Immature natural killer cell (primary cell): Measurements from ENCODE around the gene DNAJC12. TPM values are rescaled to one million over a fixed set of nuclear protein-coding genes. Genes with fewer than 3 reads are reported as not detected.

ENCODE experiments used
- DNase-seq, 3 donors: peaks; one replicate each; pipeline ENCODE4 v3.0.0; 2022; ENCODE audit warnings: mixed read lengths in 1 of 3
- H3K27ac Mint-ChIP-seq, 6 donors: one replicate each; pipeline ENCODE4 v1.8.0; 2020; ENCODE audit warnings: mixed read lengths in 6 of 6, mild to moderate bottlenecking in 5 of 6, inconsistent platforms in 4 of 6, moderate library complexity in 3 of 6
- H3K27me3 Mint-ChIP-seq, 3 donors: one replicate each; pipeline ENCODE4 v1.8.0; 2020 to 2021; ENCODE audit warnings: low read depth in 3 of 3, mild to moderate bottlenecking in 3 of 3, mixed read lengths in 3 of 3, moderate library complexity in 3 of 3, inconsistent platforms in 1 of 3
- H3K36me3 Mint-ChIP-seq, 3 donors: one replicate each; pipeline ENCODE4 v1.8.0; 2020; ENCODE audit warnings: mixed read lengths in 3 of 3, inconsistent platforms in 2 of 3, mild to moderate bottlenecking in 2 of 3
- H3K4me1 Mint-ChIP-seq, 2 donors: one replicate each; pipeline ENCODE4 v1.8.0; 2020; ENCODE audit warnings: inconsistent platforms in 2 of 2, mild to moderate bottlenecking in 2 of 2, mixed read lengths in 2 of 2, moderate library complexity in 1 of 2
- H3K4me3 Mint-ChIP-seq, 5 donors: one replicate each; pipeline ENCODE4 v1.8.0; 2020; ENCODE audit warnings: mild to moderate bottlenecking in 5 of 5, mixed read lengths in 5 of 5, inconsistent platforms in 3 of 5, moderate library complexity in 3 of 5
- H3K9me3 Mint-ChIP-seq, 6 donors: one replicate each; pipeline ENCODE4 v1.8.0; 2020; ENCODE audit warnings: mild to moderate bottlenecking in 6 of 6, mixed read lengths in 6 of 6, inconsistent platforms in 4 of 6, moderate library complexity in 3 of 6
- polyA plus RNA-seq, 3 donors: library from polyadenylated mRNA; unstranded; fragments of 300-500 nt; fragmentation: Illumina TruSeq; gene quantifications; one replicate each; pipeline ENCODE4 v1.2.3, GENCODE V29; 2021

Gene DNAJC12
- polyA plus RNA-seq, 3 donors from 2014 or later = 0.44 TPM; not detected in 2

- Mint-ChIP-seq H3K36me3 (no peaks in the 10 kb centered on the region), H3K27ac (no peak overlapping the region), H3K4me1 (no peaks in the 10 kb centered on the region), H3K27me3 (peaks cover 0 to 1% (median 1%) of the 10 kb centered on the region in 3 donors), H3K9me3 (no peaks in the 10 kb centered on the region), H3K4me3 (no peak overlapping the region)
- no peak for DNase-seq
Measured at GRCh38 chr10:67794909-67795460, 43.0 kb downstream of the DNAJC12 start.

- Mint-ChIP-seq H3K27me3 (peaks cover 0 to 3% (median 1%) of the 10 kb centered on the region in 3 donors), H3K36me3 (no peaks in the 10 kb centered on the region), H3K27ac (no peak overlapping the region), H3K4me3 (no peak overlapping the region), H3K9me3 (no peaks in the 10 kb centered on the region), H3K4me1 (no peaks in the 10 kb centered on the region)
- DNase-seq = no peak
Measured at GRCh38 chr10:67794256-67794655, 43.7 kb downstream of the DNAJC12 start.

- Mint-ChIP-seq H3K4me3 (no peak overlapping the region), H3K4me1 (peaks cover 0 to 2% of the 10 kb centered on the region in 2 donors), H3K9me3 (no peaks in the 10 kb centered on the region), H3K27me3 (peaks cover 1 to 3% (median 3%) of the 10 kb centered on the region in 3 donors), H3K27ac (no peak overlapping the region), H3K36me3 (no peaks in the 10 kb centered on the region)
- no peak for DNase-seq
Measured at GRCh38 chr10:67793313-67793712, 44.7 kb downstream of the DNAJC12 start.

GRCh38 chr10:67792653-67793052, 45.3 kb downstream of the DNAJC12 start:
- Mint-ChIP-seq H3K9me3 (no peaks in the 10 kb centered on the region), H3K27me3 (peaks cover 1 to 3% (median 3%) of the 10 kb centered on the region in 3 donors), H3K4me1 (peaks cover 0 to 2% of the 10 kb centered on the region in 2 donors), H3K27ac (no peak overlapping the region), H3K36me3 (no peaks in the 10 kb centered on the region), H3K4me3 (no peak overlapping the region)
- DNase-seq = no peak

GRCh38 chr10:67790534-67791408, 47.2 kb downstream of the DNAJC12 start:
- Mint-ChIP-seq H3K9me3 (no peaks in the 10 kb centered on the region), H3K27ac (no peak overlapping the region), H3K27me3 (peaks cover 1 to 3% (median 2%) of the 10 kb centered on the region in 3 donors), H3K36me3 (no peaks in the 10 kb centered on the region), H3K4me1 (peaks cover 0 to 2% of the 10 kb centered on the region in 2 donors), H3K4me3 (no peak overlapping the region)
- no peak for DNase-seq

- H3K4me3 Mint-ChIP-seq = no peak overlapping the region
- no peaks in the 10 kb centered on the region for H3K9me3 Mint-ChIP-seq
- H3K27me3 Mint-ChIP-seq = peaks cover 1 to 3% (median 2%) of the 10 kb centered on the region in 3 donors
- H3K36me3 Mint-ChIP-seq = no peaks in the 10 kb centered on the region
- H3K4me1 Mint-ChIP-seq = peaks cover 4 to 7% of the 10 kb centered on the region in 2 donors
- no peak for DNase-seq
- no peak overlapping the region for H3K27ac Mint-ChIP-seq
Measured at GRCh38 chr10:67789769-67790168, 48.2 kb downstream of the DNAJC12 start.

- Mint-ChIP-seq H3K27me3 (peaks cover 1 to 3% (median 2%) of the 10 kb centered on the region in 3 donors), H3K9me3 (no peaks in the 10 kb centered on the region), H3K4me1 (peaks cover 11 to 17% of the 10 kb centered on the region in 2 donors), H3K4me3 (no peak overlapping the region), H3K36me3 (no peaks in the 10 kb centered on the region), H3K27ac (no peak overlapping the region)
- DNase-seq = peak in 2 of 3 donors; percentile 29 to 34
Measured at GRCh38 chr10:67788028-67788886, 49.7 kb downstream of the DNAJC12 start.

GRCh38 chr10:67785098-67785497, 52.9 kb downstream of the DNAJC12 start:
- Mint-ChIP-seq H3K9me3 (no peaks in the 10 kb centered on the region), H3K36me3 (no peaks in the 10 kb centered on the region), H3K4me3 (no peak overlapping the region), H3K27ac (peak overlapping the region in 1 of 6 donors; percentile 23), H3K4me1 (peaks cover 12 to 19% of the 10 kb centered on the region in 2 donors), H3K27me3 (peaks cover 0 to 3% (median 2%) of the 10 kb centered on the region in 3 donors)
- DNase-seq = peak in 2 of 3 donors; percentile 7 to 13

- Mint-ChIP-seq H3K9me3 (no peaks in the 10 kb centered on the region), H3K4me1 (peaks cover 12 to 19% of the 10 kb centered on the region in 2 donors), H3K27ac (no peak overlapping the region), H3K36me3 (no peaks in the 10 kb centered on the region), H3K27me3 (peaks cover 0 to 3% (median 0%) of the 10 kb centered on the region in 3 donors), H3K4me3 (no peak overlapping the region)
- DNase-seq = no peak
Measured at GRCh38 chr10:67784474-67784873, 53.5 kb downstream of the DNAJC12 start.

- H3K9me3 Mint-ChIP-seq = no peaks in the 10 kb centered on the region
- H3K4me3 Mint-ChIP-seq = no peak overlapping the region
- H3K27me3 Mint-ChIP-seq = peaks cover 0 to 3% (median 0%) of the 10 kb centered on the region in 3 donors
- peaks cover 12 to 19% of the 10 kb centered on the region in 2 donors for H3K4me1 Mint-ChIP-seq
- H3K27ac Mint-ChIP-seq = peak overlapping the region in 3 of 6 donors; percentile 2 to 77 (median 63)
- no peaks in the 10 kb centered on the region for H3K36me3 Mint-ChIP-seq
- no peak for DNase-seq
Measured at GRCh38 chr10:67783606-67784294, 54.2 kb downstream of the DNAJC12 start.

GRCh38 chr10:67782530-67782929, 55.5 kb downstream of the DNAJC12 start:
- H3K4me3 Mint-ChIP-seq = no peak overlapping the region
- no peak for DNase-seq
- no peaks in the 10 kb centered on the region for H3K9me3 Mint-ChIP-seq
- no peaks in the 10 kb centered on the region for H3K36me3 Mint-ChIP-seq
- H3K4me1 Mint-ChIP-seq = peaks cover 10 to 19% of the 10 kb centered on the region in 2 donors
- H3K27ac Mint-ChIP-seq = peak overlapping the region in 1 of 6 donors; percentile 0
- H3K27me3 Mint-ChIP-seq = peaks cover 0 to 3% (median 0%) of the 10 kb centered on the region in 3 donors

GRCh38 chr10:67780759-67781538, 57.0 kb downstream of the DNAJC12 start:
- Mint-ChIP-seq H3K27me3 (peaks cover 0 to 3% (median 0%) of the 10 kb centered on the region in 3 donors), H3K4me3 (no peak overlapping the region), H3K9me3 (no peaks in the 10 kb centered on the region), H3K4me1 (peaks cover 10 to 19% of the 10 kb centered on the region in 2 donors), H3K36me3 (no peaks in the 10 kb centered on the region), H3K27ac (no peak overlapping the region)
- DNase-seq = no peak
